GM03348 (cell line): Measurements from ENCODE around the gene RTL9.
"Not testable (repeated sequence)": the region's sequence is repeated elsewhere in the genome, so short reads cannot be mapped to it uniquely, and the experiment has no call there.

ENCODE experiments used
- DNase-seq: peaks from one replicate; pipeline ENCODE4 v3.0.0; 2012; ENCODE audit warnings: low spot score

RTL9 gene

GRCh38 chrX:110358548-110358947 is at the start of gene RTL9:
Gene RTL9 (plus strand): TSS chrX:110358848. CDS start chrX:110450618, 91,770 bp downstream.
- no peak for DNase-seq

DNA sequence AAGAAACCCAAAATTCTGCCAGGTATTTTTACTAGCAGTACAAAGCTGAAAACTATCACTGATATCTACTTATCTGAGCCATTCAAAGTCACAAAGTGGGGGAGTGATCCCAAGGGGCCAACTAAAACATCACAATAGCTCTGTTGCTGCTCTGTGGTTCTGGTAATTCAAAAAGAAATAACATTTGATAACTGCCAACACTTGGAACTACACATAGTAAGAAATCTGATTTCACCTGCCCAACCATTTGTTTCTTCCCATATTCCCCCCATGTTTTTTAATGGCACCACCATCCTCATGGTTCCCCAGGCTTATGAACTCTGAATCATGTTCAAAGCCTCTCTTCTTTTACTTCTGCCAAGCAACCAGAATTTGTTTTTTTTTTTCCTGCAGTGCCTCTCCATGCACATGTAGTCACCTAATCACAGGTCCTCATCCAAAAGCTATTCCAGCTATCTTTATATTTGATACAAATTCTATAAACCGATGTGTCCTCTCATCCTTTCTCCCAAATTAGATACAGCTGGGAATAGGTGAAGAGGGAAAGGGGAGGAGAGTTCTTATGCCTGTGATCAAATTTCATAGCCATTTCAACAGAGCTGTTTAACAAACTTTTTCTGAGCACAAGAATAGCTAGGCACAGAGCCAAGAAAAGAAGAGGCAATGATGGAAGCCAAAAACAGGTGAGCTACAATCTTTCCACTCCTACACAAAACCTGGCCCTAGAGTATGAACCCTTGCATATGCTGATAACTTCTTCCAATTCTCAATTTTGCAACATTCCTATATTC is 48.5 kb upstream of the RTL9 start:
- DNase-seq = no peak

DNA sequence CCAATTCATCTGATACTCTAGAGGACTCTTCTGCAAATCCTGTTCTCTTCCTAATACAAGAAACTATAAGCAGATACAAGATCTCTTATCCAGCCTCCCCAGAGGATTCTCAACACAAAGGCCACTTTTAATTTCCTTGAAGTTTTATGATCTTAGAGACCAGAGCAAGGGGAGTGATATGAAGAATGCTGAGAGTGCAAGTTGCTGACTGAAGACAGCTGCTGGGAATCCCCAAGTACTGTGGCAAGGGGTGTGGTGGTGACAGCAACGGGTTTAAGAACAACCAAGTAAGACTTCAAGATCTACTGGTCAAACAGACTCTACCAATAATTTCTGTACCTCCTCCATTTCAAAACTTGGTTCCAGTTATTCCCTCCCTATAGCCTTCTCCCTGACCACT is 47.8 kb upstream of the RTL9 start:
- DNase-seq = no peak

GRCh38 chrX:110311437-110312230 is 47.0 kb upstream of the RTL9 start:
- DNase-seq = no peak

DNA sequence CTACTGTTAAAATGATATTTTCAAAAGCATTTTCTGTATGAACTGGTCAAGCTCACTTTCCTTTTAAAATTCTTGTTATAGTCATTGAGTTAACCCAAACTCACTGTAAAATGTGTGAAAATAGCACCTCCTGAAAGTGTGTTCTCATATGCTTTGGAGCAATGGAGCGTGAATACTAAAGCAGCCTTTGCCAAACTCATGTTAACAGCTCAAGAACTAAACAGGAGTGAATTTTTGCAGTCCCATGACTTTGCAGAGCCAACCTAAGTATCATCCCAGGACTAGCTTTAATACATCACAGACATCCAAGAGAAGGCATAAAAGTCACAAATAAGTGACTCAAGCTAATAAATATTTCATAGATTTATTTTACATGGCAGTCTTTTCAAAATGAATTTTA is 43.1 kb upstream of the RTL9 start:
- DNase-seq = no peak

- DNase-seq = peak; percentile 5
Measured at GRCh38 chrX:110316351-110317060, 42.1 kb upstream of the RTL9 start.

- DNase-seq = peak; percentile 25
Measured at GRCh38 chrX:110317061-110317819, 41.4 kb upstream of the RTL9 start.

DNA sequence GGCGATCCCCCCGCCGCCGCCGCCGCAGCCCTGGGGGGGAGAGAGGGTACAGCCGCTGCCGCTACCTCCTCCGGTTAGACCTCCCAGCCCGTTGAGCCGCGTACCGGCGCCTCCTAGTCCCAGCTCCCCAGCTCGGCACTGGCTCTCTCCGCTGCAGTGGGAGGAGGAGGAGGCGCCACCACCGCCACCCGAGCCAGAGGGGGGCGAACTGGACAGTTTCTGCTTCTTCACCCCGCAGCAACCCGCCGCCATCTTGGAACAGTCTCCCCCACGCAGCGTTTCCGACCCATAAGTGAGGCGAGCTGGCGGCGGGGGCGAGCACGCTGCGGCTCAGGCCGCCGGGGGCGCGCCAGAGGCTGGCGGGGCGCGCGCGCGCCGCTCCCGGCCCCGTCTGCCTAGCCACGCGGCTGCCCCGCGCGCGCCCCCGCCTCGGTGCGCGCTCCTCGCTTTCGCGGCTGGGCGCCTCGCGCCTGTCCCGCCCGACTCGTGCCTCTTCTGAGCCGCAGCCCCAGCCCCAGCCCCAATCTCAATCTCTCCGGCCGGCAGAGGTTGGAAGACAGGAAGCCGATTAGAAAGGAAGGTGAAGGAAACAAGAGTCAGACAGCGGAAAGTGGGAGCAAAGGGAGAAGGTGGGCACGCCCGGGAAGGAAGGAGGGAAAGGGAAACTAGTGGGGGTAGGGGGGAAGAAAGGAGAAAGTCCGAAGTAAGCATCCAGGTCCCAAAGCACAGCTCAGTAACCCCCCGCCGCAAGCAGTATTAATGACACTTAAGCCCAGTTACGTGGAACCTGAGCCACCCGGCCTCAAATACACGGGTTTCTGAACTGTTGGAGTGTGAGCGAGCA is 40.6 kb upstream of the RTL9 start, which contains the start of gene AMMECR1:
AMMECR1 (minus strand) TSS at position 266 of the 844 bp plus-strand sequence; CDS start at position 252, 14 bp downstream.
- DNase-seq = peak; percentile 93

DNA sequence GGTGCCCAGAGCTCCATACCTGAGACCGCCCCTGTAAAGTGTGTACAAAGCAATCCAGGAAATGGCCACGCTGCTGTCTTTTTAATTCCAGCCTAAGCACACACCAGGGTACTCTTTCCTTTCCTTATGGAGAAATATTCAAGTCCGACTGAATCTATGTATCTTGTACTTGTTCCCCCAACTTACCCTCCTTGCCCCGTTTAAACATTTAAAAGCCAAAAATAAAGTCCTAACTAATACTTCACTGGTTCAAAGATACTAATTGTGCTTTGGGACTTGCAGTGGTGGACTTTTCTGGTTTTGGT is 40.0 kb upstream of the RTL9 start:
- no peak for DNase-seq

DNA sequence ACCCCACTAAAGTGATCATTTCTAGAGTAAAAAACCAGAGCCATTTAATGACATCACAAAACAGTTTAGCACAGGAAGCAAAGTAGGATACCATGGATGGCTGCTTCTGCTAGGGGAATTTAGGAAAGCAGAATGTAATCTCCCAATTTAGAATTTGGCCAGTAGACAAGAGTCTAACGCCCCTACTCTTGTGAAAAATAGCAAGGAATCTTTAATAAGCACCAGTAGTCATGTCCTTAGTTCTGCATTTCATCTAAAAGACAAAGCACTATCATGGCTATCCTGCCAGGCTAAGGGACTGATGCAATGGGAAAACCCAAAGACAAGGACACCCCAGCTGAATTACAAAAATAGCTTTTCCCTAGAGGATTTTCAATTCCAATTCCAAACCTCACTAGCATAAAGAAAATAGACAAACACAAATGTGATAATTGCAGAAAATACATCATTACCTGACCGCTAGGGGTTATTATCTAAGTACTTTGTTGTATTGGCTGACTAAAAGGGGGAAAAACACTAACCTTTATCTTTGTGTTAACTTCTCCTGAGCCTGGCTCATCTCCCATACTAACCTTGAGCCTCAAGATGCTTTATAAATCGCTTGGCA is 38.2 kb upstream of the RTL9 start:
- DNase-seq = no peak

DNA sequence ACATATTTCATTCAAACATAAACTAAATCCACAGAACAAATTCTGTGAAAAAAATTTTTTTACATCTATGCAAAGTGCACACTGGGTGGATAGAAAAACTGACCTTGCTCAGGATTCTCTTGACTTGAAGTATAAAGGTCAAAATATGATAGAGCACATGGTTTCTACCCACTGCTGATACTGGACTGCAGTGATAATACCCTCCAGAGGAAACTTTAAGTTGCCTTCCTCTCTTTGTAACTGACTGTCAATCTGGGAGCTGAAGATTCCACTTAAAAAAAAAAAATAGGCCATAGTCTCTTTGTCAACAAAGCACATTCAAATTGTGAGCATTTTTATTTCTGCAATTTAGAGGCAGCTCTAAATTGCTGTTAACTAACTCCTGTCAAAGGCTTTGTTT is 37.6 kb upstream of the RTL9 start:
- DNase-seq = no peak

DNA sequence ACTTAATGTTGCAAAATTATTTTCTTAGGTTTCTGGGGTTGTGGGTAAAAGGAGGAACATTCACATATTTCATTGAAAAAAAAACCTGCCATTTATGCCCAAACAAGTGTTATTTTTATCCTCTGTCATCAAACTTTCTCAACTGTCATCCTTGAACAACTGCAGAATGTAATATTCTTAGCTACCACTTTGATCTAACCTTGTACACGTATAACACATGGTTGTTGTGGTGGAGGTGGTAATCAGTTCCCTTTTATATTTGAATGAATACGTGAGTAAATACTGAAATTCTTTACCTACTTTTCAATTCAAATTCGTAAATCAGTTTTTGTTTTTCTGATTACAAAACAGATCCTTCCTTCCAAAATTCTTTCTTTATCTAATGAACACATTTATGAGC is 37.0 kb upstream of the RTL9 start:
- no peak for DNase-seq

GRCh38 chrX:110322603-110323002 is 36.0 kb upstream of the RTL9 start:
- peak; percentile 26 for DNase-seq

DNA sequence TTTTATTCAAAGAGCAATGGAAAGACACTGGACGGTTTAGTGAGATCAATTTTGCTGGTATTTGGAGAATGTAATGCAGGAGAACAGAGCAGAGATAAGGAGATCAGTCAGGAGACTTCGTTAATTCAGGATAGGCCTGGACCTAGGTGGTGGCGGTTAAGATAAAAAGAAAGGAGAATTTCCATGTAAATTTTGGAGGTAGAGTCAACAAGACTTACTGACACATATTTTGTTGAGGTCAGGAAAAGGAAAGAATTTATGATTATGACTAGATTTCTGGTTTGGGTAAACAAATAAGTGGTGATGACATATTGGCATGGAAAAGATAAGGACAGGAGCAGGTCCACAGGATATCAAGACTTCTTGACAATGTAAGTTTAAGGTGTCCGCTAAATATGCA is 31.9 kb upstream of the RTL9 start:
- DNase-seq = no peak

DNA sequence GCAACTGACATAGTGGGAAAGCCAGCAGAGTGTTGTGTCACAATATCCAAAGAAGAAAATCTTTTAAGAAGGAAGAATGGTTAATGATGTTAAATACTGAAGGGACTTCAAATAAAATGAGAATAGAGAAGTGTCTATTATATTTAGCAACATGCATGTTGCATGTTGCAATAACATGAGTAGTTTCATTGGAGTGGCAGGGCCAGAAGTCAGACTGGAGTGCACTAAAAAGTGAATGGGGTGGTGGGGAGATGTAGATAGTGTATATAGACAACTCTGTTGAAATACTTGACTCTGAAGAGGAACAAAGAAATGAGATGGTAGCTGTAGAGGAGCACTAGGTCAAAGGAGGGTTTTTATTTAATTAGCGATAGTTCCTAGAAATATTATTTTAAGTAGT is 31.3 kb upstream of the RTL9 start:
- DNase-seq = no peak

DNA sequence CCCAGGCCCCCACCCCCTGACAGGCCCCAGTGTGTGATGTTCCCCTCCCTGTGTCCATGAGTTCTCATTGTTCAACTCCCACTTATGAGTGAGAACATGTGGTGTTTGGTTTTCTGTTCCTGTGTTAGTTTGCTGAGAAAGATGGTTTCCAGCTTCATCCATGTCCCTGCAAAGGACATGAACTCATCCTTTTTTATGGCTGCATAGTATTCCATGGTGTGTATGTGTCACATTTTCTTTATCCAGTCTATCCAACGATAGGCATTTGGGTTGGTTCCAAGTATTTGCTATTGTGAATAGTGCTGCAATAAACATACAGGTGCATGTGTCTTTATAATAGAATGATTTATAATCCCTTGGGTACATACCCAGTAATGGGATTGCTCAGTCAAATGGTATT is 30.0 kb upstream of the RTL9 start:
- not testable (repeated sequence) for DNase-seq

- no peak for DNase-seq
Measured at GRCh38 chrX:110331444-110332030, 27.1 kb upstream of the RTL9 start.

DNA sequence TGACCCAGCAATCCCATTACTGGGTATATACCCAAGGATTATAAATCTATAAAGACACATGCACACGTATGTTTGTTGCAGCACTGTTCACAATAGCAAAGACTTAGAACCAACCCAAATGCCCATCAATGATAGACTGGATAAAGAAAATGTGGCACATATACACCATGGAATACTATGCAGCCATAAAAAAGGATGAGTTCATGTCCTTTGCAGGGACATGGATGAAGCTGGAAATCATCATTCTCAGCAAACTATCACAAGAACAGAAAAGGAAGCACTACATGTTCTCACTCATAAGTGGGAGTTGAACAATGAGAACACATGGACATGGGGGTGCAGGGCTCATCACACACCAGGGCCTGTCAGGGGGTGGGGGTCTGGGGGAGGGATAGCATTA is 25.2 kb upstream of the RTL9 start:
- not testable (repeated sequence) for DNase-seq

- DNase-seq = no peak
Measured at GRCh38 chrX:110338935-110339334, 19.7 kb upstream of the RTL9 start.
